Panc1 (cell line): Measurements from ENCODE around the gene SLC35F4.

Experiments
- POLR2AphosphoS5 ChIP-seq: IDR thresholded peaks from 2 replicates; pipeline ENCODE4 v1.6.1; 2012; ENCODE audit warnings: mild to moderate bottlenecking, low read depth, low read length, moderate library complexity
- SIN3A ChIP-seq: IDR thresholded peaks from 2 replicates; pipeline ENCODE4 v1.6.1; 2012; ENCODE audit warnings: low read depth, mild to moderate bottlenecking, low read length, moderate library complexity, borderline replicate concordance; ENCODE audit not compliant: insufficient read depth
- TCF7L2 ChIP-seq: IDR thresholded peaks from 2 replicates; pipeline ENCODE4 v1.6.1; 2011; ENCODE audit warnings: mild to moderate bottlenecking, low read depth, low read length, inconsistent platforms
- TF ChIP-seq, protein P1 (sequence below): fragments of 450-650 bp; IDR thresholded peaks from 2 replicates; pipeline ENCODE4 v1.5.1; 2017; ENCODE audit warnings: mild to moderate bottlenecking
- TF ChIP-seq, protein P2 (sequence below), 2 experiments: IDR thresholded peaks; 2 replicates each; pipeline ENCODE4 v1.6.1; 2011 to 2012; ENCODE audit warnings: low read depth in 2 of 2, control low read depth in 1 of 2, low read length in 1 of 2, mild to moderate bottlenecking in 1 of 2, moderate library complexity in 1 of 2; ENCODE audit not compliant: insufficient read depth in 1 of 2

DNA sequence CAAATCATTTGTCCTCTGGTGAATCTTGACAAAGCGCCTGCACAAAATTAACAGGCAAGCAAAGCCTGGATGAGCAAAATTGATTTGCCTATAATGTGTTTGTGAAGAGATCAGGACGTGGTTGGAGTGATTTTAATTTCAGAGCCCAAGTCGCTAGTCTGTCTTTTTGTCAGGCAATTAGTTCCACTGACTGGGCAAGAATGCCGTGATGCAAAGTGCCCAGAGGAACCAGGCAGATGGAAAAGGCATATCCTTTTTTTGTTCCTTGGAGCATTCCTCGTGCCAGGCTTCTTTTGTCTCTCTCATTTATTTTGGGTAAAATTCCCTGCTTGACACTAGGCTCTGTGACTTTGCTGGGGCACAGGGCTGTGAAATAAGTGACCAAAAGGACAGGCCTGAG lies 306.3 kb downstream of the SLC35F4 start:
- TF ChIP-seq, protein P1, sequence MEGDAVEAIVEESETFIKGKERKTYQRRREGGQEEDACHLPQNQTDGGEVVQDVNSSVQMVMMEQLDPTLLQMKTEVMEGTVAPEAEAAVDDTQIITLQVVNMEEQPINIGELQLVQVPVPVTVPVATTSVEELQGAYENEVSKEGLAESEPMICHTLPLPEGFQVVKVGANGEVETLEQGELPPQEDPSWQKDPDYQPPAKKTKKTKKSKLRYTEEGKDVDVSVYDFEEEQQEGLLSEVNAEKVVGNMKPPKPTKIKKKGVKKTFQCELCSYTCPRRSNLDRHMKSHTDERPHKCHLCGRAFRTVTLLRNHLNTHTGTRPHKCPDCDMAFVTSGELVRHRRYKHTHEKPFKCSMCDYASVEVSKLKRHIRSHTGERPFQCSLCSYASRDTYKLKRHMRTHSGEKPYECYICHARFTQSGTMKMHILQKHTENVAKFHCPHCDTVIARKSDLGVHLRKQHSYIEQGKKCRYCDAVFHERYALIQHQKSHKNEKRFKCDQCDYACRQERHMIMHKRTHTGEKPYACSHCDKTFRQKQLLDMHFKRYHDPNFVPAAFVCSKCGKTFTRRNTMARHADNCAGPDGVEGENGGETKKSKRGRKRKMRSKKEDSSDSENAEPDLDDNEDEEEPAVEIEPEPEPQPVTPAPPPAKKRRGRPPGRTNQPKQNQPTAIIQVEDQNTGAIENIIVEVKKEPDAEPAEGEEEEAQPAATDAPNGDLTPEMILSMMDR = no peak
- TF ChIP-seq, protein P2, sequence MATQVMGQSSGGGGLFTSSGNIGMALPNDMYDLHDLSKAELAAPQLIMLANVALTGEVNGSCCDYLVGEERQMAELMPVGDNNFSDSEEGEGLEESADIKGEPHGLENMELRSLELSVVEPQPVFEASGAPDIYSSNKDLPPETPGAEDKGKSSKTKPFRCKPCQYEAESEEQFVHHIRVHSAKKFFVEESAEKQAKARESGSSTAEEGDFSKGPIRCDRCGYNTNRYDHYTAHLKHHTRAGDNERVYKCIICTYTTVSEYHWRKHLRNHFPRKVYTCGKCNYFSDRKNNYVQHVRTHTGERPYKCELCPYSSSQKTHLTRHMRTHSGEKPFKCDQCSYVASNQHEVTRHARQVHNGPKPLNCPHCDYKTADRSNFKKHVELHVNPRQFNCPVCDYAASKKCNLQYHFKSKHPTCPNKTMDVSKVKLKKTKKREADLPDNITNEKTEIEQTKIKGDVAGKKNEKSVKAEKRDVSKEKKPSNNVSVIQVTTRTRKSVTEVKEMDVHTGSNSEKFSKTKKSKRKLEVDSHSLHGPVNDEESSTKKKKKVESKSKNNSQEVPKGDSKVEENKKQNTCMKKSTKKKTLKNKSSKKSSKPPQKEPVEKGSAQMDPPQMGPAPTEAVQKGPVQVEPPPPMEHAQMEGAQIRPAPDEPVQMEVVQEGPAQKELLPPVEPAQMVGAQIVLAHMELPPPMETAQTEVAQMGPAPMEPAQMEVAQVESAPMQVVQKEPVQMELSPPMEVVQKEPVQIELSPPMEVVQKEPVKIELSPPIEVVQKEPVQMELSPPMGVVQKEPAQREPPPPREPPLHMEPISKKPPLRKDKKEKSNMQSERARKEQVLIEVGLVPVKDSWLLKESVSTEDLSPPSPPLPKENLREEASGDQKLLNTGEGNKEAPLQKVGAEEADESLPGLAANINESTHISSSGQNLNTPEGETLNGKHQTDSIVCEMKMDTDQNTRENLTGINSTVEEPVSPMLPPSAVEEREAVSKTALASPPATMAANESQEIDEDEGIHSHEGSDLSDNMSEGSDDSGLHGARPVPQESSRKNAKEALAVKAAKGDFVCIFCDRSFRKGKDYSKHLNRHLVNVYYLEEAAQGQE (IDR thresholded peaks at IDR 0.05; ENCODE audit: insufficient read depth in 1 of 2, low read depth in 2 of 2, low read length in 1 of 2) = no peak
- no peak for TF ChIP-seq POLR2AphosphoS5
- TF ChIP-seq SIN3A = no peak
- no peak for TF ChIP-seq TCF7L2
